Caco-2 (cell line): ENCODE measurements around the gene CYREN. TPM values are rescaled to one million over a fixed set of nuclear protein-coding genes. Genes with fewer than 3 reads are reported as not detected.

Experiments used
- BruUV-seq: library from RNA; stranded (reverse); fragments of 400-500 nt; replicated peaks from 2 replicates; lab custom pipeline; 2021; lab: Mats Ljungman, UMichigan
- CTCF ChIA-PET: fragments of 300-600 bp; sonication (Branson Sonifier 250); formaldehyde crosslinking; loops from one replicate; lab custom pipeline; 2022; ENCODE audit warnings: antibody characterized with exemption; lab: Charles Lee
- POLR2A ChIA-PET: fragments of 300-600 bp; sonication (Branson Sonifier 250); formaldehyde crosslinking; loops from one replicate; lab custom pipeline; 2022; ENCODE audit warnings: antibody characterized with exemption; lab: Charles Lee
- DNase-seq, 2 experiments: peaks; one replicate each; pipeline versions ENCODE4 v3.0.0 to v3.0.0-alpha.2; 2020 to 2022
- H3K27me3 ChIP-seq: replicated peaks from 2 replicates; pipeline ENCODE4 v1.6.0; 2011; ENCODE audit warnings: low read length; ENCODE audit not compliant: control insufficient read depth, insufficient read depth
- H3K36me3 ChIP-seq: 2 replicates; pipeline ENCODE4 v1.5.1; 2011; ENCODE audit warnings: low read length; ENCODE audit not compliant: control insufficient read depth, insufficient read depth
- H3K4me1 ChIP-seq: fragments of 250-450 bp; sonication (Bioruptor Pico); 2 replicates; pipeline ENCODE4 v1.5.1; 2020; ENCODE audit warnings: mild to moderate bottlenecking
- H3K4me3 ChIP-seq: 2 replicates; pipeline ENCODE4 v1.5.1; 2011; ENCODE audit warnings: low read depth, mild to moderate bottlenecking, control low read depth, low read length
- H3K9me3 ChIP-seq: fragments of 250-450 bp; sonication (Bioruptor Pico); 2 replicates; pipeline ENCODE4 v1.5.1; 2020; ENCODE audit warnings: mild to moderate bottlenecking, moderate library complexity
- H3K27ac Mint-ChIP-seq: one replicate; pipeline ENCODE4 v1.8.0; 2022; ENCODE audit warnings: mixed read lengths; ENCODE audit not compliant: unreplicated experiment
- H3K27me3 Mint-ChIP-seq: one replicate; pipeline ENCODE4 v1.8.0; 2022; ENCODE audit warnings: mixed read lengths; ENCODE audit not compliant: insufficient read depth, unreplicated experiment
- H3K36me3 Mint-ChIP-seq: one replicate; pipeline ENCODE4 v1.8.0; 2022; ENCODE audit warnings: mild to moderate bottlenecking, mixed read lengths; ENCODE audit not compliant: insufficient read depth, unreplicated experiment
- H3K4me1 Mint-ChIP-seq: one replicate; pipeline ENCODE4 v1.8.0; 2022; ENCODE audit warnings: low read depth, mixed read lengths; ENCODE audit not compliant: unreplicated experiment
- H3K4me3 Mint-ChIP-seq: one replicate; pipeline ENCODE4 v1.8.0; 2022; ENCODE audit warnings: mild to moderate bottlenecking, moderate library complexity, mixed read lengths; ENCODE audit not compliant: unreplicated experiment
- H3K9me3 Mint-ChIP-seq: one replicate; pipeline ENCODE4 v1.8.0; 2022; ENCODE audit warnings: mixed read lengths; ENCODE audit not compliant: unreplicated experiment
- intact Hi-C: fragments of 100-400 bp; cut with micrococcal nuclease; formaldehyde crosslinking; loops from one replicate; pipeline ENCODE4 v1.10.0; 2022; ENCODE audit not compliant: unreplicated experiment
- total RNA-seq: library from RNA; stranded (reverse); gene quantifications from 2 replicates; pipeline ENCODE4 v1.2.3, GENCODE V29; 2022
- TF ChIP-seq, protein P1 (sequence below), 2 experiments: fragments of 200-600 bp in 1 of 2; IDR thresholded peaks; 1 replicate in 1 of 2; 2 replicates in 1 of 2; pipeline versions ENCODE4 v1.5.1 to v1.8.0; 2011 to 2022; ENCODE audit warnings: antibody characterized with exemption in 1 of 2, control low read depth in 1 of 2, inconsistent platforms in 1 of 2, low read depth in 1 of 2, low read length in 1 of 2, mild to moderate bottlenecking in 1 of 2, moderate library complexity in 1 of 2; ENCODE audit not compliant: insufficient read depth in 1 of 2, severe bottlenecking in 1 of 2, unreplicated experiment in 1 of 2

CYREN gene
- total RNA-seq, 1 experiment from 2014 or later, result 60.9 TPM

DNA sequence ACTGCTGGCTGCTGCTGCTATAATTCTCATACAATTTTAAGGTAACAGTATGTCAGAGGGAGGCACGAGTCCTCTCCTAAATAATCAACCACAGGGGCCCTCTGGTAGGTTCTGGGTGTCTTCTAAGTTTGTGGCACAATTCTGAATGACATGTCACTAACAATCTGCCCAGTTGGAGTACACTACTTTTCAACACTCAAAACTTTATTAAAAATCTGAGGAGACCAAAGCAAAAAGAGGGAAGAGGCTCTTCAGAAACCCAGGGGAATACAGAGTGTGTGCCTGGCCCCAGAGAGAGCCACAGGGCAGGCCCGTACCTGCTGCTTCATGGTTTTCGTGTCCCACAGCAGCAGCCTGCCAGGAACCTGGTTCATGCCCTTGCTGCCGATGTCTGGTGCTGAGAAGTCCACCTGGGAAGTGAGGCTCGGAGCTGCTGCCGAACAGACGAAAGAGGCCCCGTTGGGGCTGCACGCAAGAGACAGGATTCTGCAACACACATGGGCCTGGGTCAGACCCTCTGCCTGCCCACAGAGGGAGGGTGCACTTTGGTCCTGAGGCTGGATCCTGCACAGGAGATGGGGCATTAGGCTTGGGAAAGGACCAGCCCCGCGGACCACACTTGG, 22.5 kb upstream of the CYREN start:
- TF ChIP-seq, protein P1, sequence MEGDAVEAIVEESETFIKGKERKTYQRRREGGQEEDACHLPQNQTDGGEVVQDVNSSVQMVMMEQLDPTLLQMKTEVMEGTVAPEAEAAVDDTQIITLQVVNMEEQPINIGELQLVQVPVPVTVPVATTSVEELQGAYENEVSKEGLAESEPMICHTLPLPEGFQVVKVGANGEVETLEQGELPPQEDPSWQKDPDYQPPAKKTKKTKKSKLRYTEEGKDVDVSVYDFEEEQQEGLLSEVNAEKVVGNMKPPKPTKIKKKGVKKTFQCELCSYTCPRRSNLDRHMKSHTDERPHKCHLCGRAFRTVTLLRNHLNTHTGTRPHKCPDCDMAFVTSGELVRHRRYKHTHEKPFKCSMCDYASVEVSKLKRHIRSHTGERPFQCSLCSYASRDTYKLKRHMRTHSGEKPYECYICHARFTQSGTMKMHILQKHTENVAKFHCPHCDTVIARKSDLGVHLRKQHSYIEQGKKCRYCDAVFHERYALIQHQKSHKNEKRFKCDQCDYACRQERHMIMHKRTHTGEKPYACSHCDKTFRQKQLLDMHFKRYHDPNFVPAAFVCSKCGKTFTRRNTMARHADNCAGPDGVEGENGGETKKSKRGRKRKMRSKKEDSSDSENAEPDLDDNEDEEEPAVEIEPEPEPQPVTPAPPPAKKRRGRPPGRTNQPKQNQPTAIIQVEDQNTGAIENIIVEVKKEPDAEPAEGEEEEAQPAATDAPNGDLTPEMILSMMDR (IDR thresholded peaks at IDR 0.05; ENCODE audit: insufficient read depth in 1 of 2, low read depth in 1 of 2, low read length in 1 of 2, severe bottlenecking in 1 of 2, unreplicated experiment in 1 of 2), result no peak
- Mint-ChIP-seq H3K9me3 (no peaks in the 10 kb centered on the region), H3K27me3 (no peaks in the 10 kb centered on the region), H3K27ac (no peak overlapping the region), H3K36me3 (peaks cover under 1% of the 10 kb centered on the region), H3K4me3 (no peak overlapping the region), H3K4me1 (no peaks in the 10 kb centered on the region)
- CTCF ChIA-PET, result no interaction called here
- H3K27me3 ChIP-seq, result no peaks in the 10 kb centered on the region
- H3K9me3 ChIP-seq, result no peaks in the 10 kb centered on the region
- no peak overlapping the region for H3K4me3 ChIP-seq
- BruUV-seq, result no TSS peak
- H3K36me3 ChIP-seq, result peaks cover 2% of the 10 kb centered on the region; the same call in 1 of the 2 replicates
- intact Hi-C loops, result no loop called here
- H3K4me1 ChIP-seq, result no peaks in the 10 kb centered on the region
- no peak for DNase-seq
- POLR2A ChIA-PET, result no interaction called here

DNA sequence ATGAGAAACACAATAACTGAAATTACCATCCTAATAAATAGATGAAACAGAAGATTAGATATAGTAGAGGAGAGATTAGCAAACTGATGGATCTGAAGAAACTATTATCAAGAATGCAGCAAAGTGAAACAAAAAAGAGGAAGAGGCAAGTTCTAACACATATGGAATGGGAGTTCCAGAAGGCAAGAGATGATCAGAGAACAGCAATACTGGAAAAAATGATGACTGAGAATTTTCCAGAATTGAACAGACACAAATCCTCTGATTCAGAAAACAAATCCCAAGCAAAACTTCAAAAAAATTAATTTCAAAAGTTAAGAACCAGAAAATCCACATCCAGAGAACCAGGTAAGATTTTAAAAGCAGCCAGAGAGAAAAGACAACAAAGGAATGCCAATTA, 20.2 kb upstream of the CYREN start:
- H3K4me3 Mint-ChIP-seq, result no peak overlapping the region
- H3K4me1 ChIP-seq, result no peaks in the 10 kb centered on the region
- POLR2A ChIA-PET, result no interaction called here
- no peak overlapping the region for H3K4me3 ChIP-seq
- no peaks in the 10 kb centered on the region for H3K27me3 ChIP-seq
- CTCF ChIA-PET, result no interaction called here
- H3K9me3 ChIP-seq, result no peaks in the 10 kb centered on the region
- peaks cover 6% of the 10 kb centered on the region for H3K36me3 Mint-ChIP-seq
- BruUV-seq, result no TSS peak
- intact Hi-C loops, result no loop called here
- no peaks in the 10 kb centered on the region for H3K4me1 Mint-ChIP-seq
- TF ChIP-seq, protein P1 (IDR thresholded peaks at IDR 0.05; ENCODE audit: insufficient read depth in 1 of 2, low read depth in 1 of 2, low read length in 1 of 2, severe bottlenecking in 1 of 2, unreplicated experiment in 1 of 2), result no peak
- H3K9me3 Mint-ChIP-seq, result no peaks in the 10 kb centered on the region
- DNase-seq, result no peak
- H3K27ac Mint-ChIP-seq, result no peak overlapping the region
- H3K27me3 Mint-ChIP-seq, result no peaks in the 10 kb centered on the region
- peaks cover 2% of the 10 kb centered on the region; the same call in 1 of the 2 replicates for H3K36me3 ChIP-seq

DNA sequence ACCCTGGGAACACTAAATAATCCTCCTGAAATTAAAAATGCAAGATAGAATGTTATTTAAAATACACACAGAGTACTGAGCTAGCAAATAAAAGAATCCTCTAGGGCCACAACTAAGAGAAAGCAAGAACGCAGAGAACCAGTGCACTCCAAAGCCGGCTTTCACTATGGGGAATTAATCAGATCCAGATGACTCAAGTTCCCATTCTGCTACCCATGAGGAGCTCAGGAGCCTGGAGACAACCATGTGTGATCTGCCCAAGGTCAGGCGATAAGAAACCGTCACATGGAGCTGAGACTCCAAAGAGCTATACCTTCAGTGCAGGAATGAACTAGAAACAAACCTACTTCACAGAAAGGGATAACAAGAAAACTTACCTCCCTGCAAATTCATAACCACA, 19.5 kb upstream of the CYREN start:
- BruUV-seq, result no TSS peak
- peaks cover 6% of the 10 kb centered on the region for H3K36me3 Mint-ChIP-seq

More for the DNA sequence above, 19.5 kb upstream of the CYREN start:
- no peak for DNase-seq
- intact Hi-C loops, result no loop called here
- H3K9me3 Mint-ChIP-seq, result no peaks in the 10 kb centered on the region
- no peaks in the 10 kb centered on the region for H3K27me3 Mint-ChIP-seq
- H3K9me3 ChIP-seq, result no peaks in the 10 kb centered on the region
- H3K4me3 ChIP-seq, result no peak overlapping the region
- H3K4me1 ChIP-seq, result no peaks in the 10 kb centered on the region
- no peak overlapping the region for H3K4me3 Mint-ChIP-seq
- no peaks in the 10 kb centered on the region for H3K27me3 ChIP-seq
- peaks cover 2% of the 10 kb centered on the region; the same call in 1 of the 2 replicates for H3K36me3 ChIP-seq
- no peaks in the 10 kb centered on the region for H3K4me1 Mint-ChIP-seq
- H3K27ac Mint-ChIP-seq, result no peak overlapping the region
- TF ChIP-seq, protein P1 (IDR thresholded peaks at IDR 0.05; ENCODE audit: insufficient read depth in 1 of 2, low read depth in 1 of 2, low read length in 1 of 2, severe bottlenecking in 1 of 2, unreplicated experiment in 1 of 2), result no peak
- ChIA-PET CTCF (no interaction called here), POLR2A (no interaction called here)
